PC-3 (cell line): Measurements from ENCODE around the gene IER2. TPM values are rescaled to one million over a fixed set of nuclear protein-coding genes. Genes with fewer than 3 reads are reported as not detected.
A peak's percentile ranks its signal among the peaks of the same experiment; 100 is the strongest.

ENCODE experiments used
- ATAC-seq: fragments of 200-7000 bp; cut with Tn5 transposase; 2 replicates; pipeline ENCODE4 v1.9.1; 2020; ENCODE audit warnings: mild to moderate bottlenecking, moderate library complexity
- BruUV-seq: library from RNA; stranded (reverse); fragments of 400-500 nt; replicated peaks from 2 replicates; lab custom pipeline; 2021; lab: Mats Ljungman, UMichigan
- CTCF ChIA-PET: fragments of 300-600 bp; sonication (Branson Sonifier 250); formaldehyde crosslinking; loops from one replicate; lab custom pipeline; 2022; ENCODE audit warnings: antibody characterized with exemption; lab: Charles Lee
- POLR2A ChIA-PET: fragments of 300-600 bp; sonication (Branson Sonifier 250); formaldehyde crosslinking; loops from one replicate; lab custom pipeline; 2022; ENCODE audit warnings: antibody characterized with exemption; ENCODE audit not compliant: unreplicated experiment; lab: Charles Lee
- DNase-seq: peaks from one replicate; pipeline ENCODE4 v3.0.0-alpha.2; 2015
- H2AFZ ChIP-seq: fragments of 300-600 bp; sonication (generic); 2 replicates; pipeline ENCODE4 v1.6.0; 2016; ENCODE audit warnings: antibody characterized with exemption, low read length
- H3F3A ChIP-seq: fragments of 300-600 bp; sonication (generic); one replicate; pipeline ENCODE4 v1.6.0; 2017; ENCODE audit warnings: antibody characterized with exemption, low read length, control low read depth, mild to moderate bottlenecking; ENCODE audit not compliant: unreplicated experiment
- H3K27ac ChIP-seq: fragments of 300-600 bp; sonication (generic); 2 replicates; pipeline ENCODE4 v1.5.1; 2016; ENCODE audit warnings: mild to moderate bottlenecking, low read length
- H3K27me3 ChIP-seq: fragments of 300-600 bp; sonication (generic); 2 replicates; pipeline ENCODE4 v1.6.1; 2016; ENCODE audit warnings: low read length, mixed read lengths
- H3K36me3 ChIP-seq: fragments of 300-600 bp; sonication (generic); 2 replicates; pipeline ENCODE4 v1.6.1; 2016; ENCODE audit warnings: low read depth, mixed run types, low read length, mixed read lengths
- H3K4me1 ChIP-seq: fragments of 300-600 bp; sonication (generic); 2 replicates; pipeline ENCODE4 v1.5.1; 2016; ENCODE audit warnings: low read length; ENCODE audit not compliant: insufficient read depth
- H3K4me2 ChIP-seq: fragments of 300-600 bp; sonication (generic); 2 replicates; pipeline ENCODE4 v1.6.0; 2016; ENCODE audit warnings: low read length
- H3K4me3 ChIP-seq: fragments of 300-600 bp; sonication (generic); 2 replicates; pipeline ENCODE4 v1.5.1; 2016; ENCODE audit warnings: mild to moderate bottlenecking, low read length, mixed read lengths
- H3K79me2 ChIP-seq: fragments of 300-600 bp; sonication (generic); 2 replicates; pipeline ENCODE4 v1.6.1; 2017; ENCODE audit warnings: low read length, mixed read lengths
- H3K9ac ChIP-seq: fragments of 300-600 bp; sonication (generic); 2 replicates; pipeline ENCODE4 v1.6.0; 2016; ENCODE audit warnings: mild to moderate bottlenecking, low read length
- H3K9me2 ChIP-seq: fragments of 300-600 bp; sonication (generic); replicated peaks from 2 replicates; pipeline ENCODE4 v1.6.1; 2016; ENCODE audit warnings: mixed run types, low read length, mixed read lengths
- H3K9me3 ChIP-seq: fragments of 300-600 bp; sonication (generic); 2 replicates; pipeline ENCODE4 v1.6.1; 2016; ENCODE audit warnings: low read length, mixed read lengths
- H4K20me1 ChIP-seq: fragments of 300-600 bp; sonication (generic); 2 replicates; pipeline ENCODE4 v1.6.1; 2016; ENCODE audit warnings: low read length, mixed read lengths
- CTCF ChIP-seq: fragments of 300-600 bp; sonication (generic); conservative IDR thresholded peaks from 2 replicates; pipeline ENCODE4 v1.5.1; 2017; ENCODE audit warnings: antibody characterized with exemption, low read depth, mild to moderate bottlenecking, low read length
- EZH2 ChIP-seq: fragments of 300-600 bp; sonication (generic); IDR thresholded peaks from one replicate; pipeline ENCODE4 v1.6.1; 2017; ENCODE audit warnings: antibody characterized with exemption, mild to moderate bottlenecking, low read length; ENCODE audit not compliant: unreplicated experiment
- EZH2phosphoT487 ChIP-seq: fragments of 300-600 bp; sonication (generic); IDR thresholded peaks from 2 replicates; pipeline ENCODE4 v1.6.1; 2018; ENCODE audit warnings: mild to moderate bottlenecking, antibody characterized with exemption, low read length, borderline replicate concordance
- intact Hi-C: fragments of 100-400 bp; cut with micrococcal nuclease; formaldehyde crosslinking; loops from 2 replicates; pipeline ENCODE4 v1.9.0; 2023
- total RNA-seq: library from RNA; depleted of rRNA; stranded (reverse); fragments of >200 nt; gene quantifications from 2 replicates; pipeline ENCODE4 v1.2.3, GENCODE V29; 2014

The IER2 gene
- total RNA-seq, 1 experiment from 2014 or later, result 155 TPM

DNA sequence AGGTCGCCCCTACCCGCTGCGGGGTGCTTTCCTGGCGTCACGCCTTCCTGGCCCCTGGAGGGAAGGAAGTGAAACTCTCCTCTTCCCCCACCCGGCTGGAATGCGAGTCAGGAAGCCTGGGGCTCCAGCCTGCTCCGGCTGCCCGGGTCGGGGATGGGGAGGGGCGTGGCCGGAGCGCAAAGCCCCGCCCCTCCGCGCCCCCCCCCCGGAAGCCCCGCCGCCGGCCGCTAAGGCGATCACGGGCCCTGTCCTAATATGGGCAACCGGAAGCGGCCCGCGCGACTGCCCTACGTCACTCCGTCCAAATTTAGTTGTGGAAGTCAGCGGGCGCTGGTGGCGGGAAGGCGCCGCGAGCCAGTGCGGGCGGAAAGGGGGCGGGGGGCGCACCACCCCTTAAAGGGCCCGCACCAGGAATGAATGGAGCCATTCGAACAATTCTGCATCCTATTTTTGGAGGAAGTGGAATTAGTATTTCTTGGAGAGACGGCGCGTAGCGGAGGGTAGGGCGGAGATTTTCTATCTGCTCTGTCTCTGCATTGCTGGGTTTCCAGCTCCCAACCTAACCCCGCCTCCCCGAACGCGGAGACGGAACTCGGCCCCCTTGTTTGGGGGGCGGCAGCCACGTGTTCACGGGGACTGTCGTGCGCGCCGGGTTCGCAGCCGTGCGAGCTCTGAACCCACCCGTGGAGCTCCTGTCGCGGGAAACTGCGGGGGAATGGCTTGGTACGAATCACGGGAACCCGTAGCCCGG lies 1.6 kb downstream of the IER2 start:
- no TSS peak for BruUV-seq
- intact Hi-C loops, result loop anchor here (1.0 to 5.0 kb wide), 2 partner anchors 12 to 49 kb away; partner anchors contain the start of gene LYL1
- no peak for TF ChIP-seq EZH2
- TF ChIP-seq CTCF, result 0 out of 2 replicates have a peak, but pooled peaks have one; percentile 7
- H3K9me2 ChIP-seq, result no peaks in the 10 kb centered on the region
- POLR2A ChIA-PET, result interaction anchor here (0.5 to 1.7 kb wide), 6 partner anchors 10 to 250 kb away, joined by 3 to 16 read pairs (median 5); partner anchors contain the start of gene NFIX
- peaks cover 14% of the 10 kb centered on the region for H3K36me3 ChIP-seq
- peak overlapping the region; percentile 91 for H3K27ac ChIP-seq
- H3K4me2 ChIP-seq, result peak overlapping the region; percentile 98
- no peaks in the 10 kb centered on the region for H3K9me3 ChIP-seq
- H3K79me2 ChIP-seq, result peaks cover 64% of the 10 kb centered on the region
- ATAC-seq (peak; percentile 42), DNase-seq (peak; percentile 99)
- H3K4me1 ChIP-seq, result peaks cover 23% of the 10 kb centered on the region
- H3F3A ChIP-seq, result peaks cover 13% of the 10 kb centered on the region
- CTCF ChIA-PET, result no interaction called here
- H3K27me3 ChIP-seq, result no peaks in the 10 kb centered on the region
- H4K20me1 ChIP-seq, result peaks cover 17% of the 10 kb centered on the region
- peak overlapping the region; percentile 84 for H2AFZ ChIP-seq
- H3K9ac ChIP-seq, result peak overlapping the region; percentile 97
- peak overlapping the region; percentile 93 for H3K4me3 ChIP-seq

GRCh38 chr19:13152356-13152973 lies 2.3 kb downstream of the IER2 start:
- Histone ChIP-seq H3F3A (peaks cover 13% of the 10 kb centered on the region), H2AFZ (peak overlapping the region; percentile 84), H3K79me2 (peaks cover 64% of the 10 kb centered on the region), H3K27ac (peak overlapping the region; percentile 91), H3K4me2 (peak overlapping the region; percentile 93), H3K9me3 (no peaks in the 10 kb centered on the region), H3K9ac (peak overlapping the region; percentile 97), H3K36me3 (peaks cover 14% of the 10 kb centered on the region), H3K4me1 (peaks cover 25% of the 10 kb centered on the region), H3K27me3 (no peaks in the 10 kb centered on the region), H3K4me3 (peak overlapping the region; percentile 93), H3K9me2 (no peaks in the 10 kb centered on the region), H4K20me1 (peaks cover 17% of the 10 kb centered on the region)
- TF ChIP-seq EZH2phosphoT487, result no peak
- TF ChIP-seq CTCF, result no peak
- TF ChIP-seq EZH2, result no peak
- CTCF ChIA-PET, result no interaction called here
- intact Hi-C loops, result loop anchor here (5.0 kb wide), 1 partner anchor 50 kb away; the partner anchor contains the start of gene LYL1
- peak; percentile 0 for ATAC-seq
- DNase-seq, result no peak
- POLR2A ChIA-PET, result interaction anchor here (0.5 to 1.7 kb wide), 8 partner anchors 11 to 595 kb away, joined by 3 to 16 read pairs (median 4); partner anchors contain the start of gene NFIX
- no TSS peak for BruUV-seq
